Skeletal muscle satellite cell (primary cell): Measurements from ENCODE around the gene GRIA4. TPM values are rescaled to one million over a fixed set of nuclear protein-coding genes. Genes with fewer than 3 reads are reported as not detected.
A peak's percentile ranks its signal among the peaks of the same experiment; 100 is the strongest.

Experiments
- H3K27me3 ChIP-seq: 2 replicates; pipeline ENCODE4 v1.7.0; 2013; ENCODE audit warnings: low read length; ENCODE audit not compliant: control insufficient read depth, insufficient read depth
- H3K36me3 ChIP-seq: 2 replicates; pipeline ENCODE4 v1.7.0; 2013; ENCODE audit warnings: mild to moderate bottlenecking, control low read depth, low read length; ENCODE audit not compliant: insufficient read depth
- H3K4me1 ChIP-seq: 2 replicates; pipeline ENCODE4 v1.7.0; 2013; ENCODE audit warnings: low read length; ENCODE audit not compliant: control insufficient read depth, insufficient read depth
- H3K4me2 ChIP-seq: 2 replicates; pipeline ENCODE4 v1.7.0; 2013; ENCODE audit warnings: mild to moderate bottlenecking, low read length
- H3K4me3 ChIP-seq: 2 replicates; pipeline ENCODE4 v1.7.0; 2013; ENCODE audit warnings: low read length
- H3K9ac ChIP-seq: 2 replicates; pipeline ENCODE4 v1.7.0; 2013; ENCODE audit warnings: mild to moderate bottlenecking, low read depth, low read length, moderate library complexity
- H3K9me3 ChIP-seq: replicated peaks from 2 replicates; pipeline ENCODE4 v1.7.0; 2013; ENCODE audit warnings: mild to moderate bottlenecking, control low read depth, low read length
- total RNA-seq: library from RNA; depleted of rRNA; stranded (reverse); fragments of >200 nt; gene quantifications from 2 replicates; pipeline ENCODE4 v1.2.3, GENCODE V29; 2012; rRNA removed

Gene GRIA4
- under 0.01 TPM in 1 of 2 replicates, not detected in the other for total RNA-seq

DNA sequence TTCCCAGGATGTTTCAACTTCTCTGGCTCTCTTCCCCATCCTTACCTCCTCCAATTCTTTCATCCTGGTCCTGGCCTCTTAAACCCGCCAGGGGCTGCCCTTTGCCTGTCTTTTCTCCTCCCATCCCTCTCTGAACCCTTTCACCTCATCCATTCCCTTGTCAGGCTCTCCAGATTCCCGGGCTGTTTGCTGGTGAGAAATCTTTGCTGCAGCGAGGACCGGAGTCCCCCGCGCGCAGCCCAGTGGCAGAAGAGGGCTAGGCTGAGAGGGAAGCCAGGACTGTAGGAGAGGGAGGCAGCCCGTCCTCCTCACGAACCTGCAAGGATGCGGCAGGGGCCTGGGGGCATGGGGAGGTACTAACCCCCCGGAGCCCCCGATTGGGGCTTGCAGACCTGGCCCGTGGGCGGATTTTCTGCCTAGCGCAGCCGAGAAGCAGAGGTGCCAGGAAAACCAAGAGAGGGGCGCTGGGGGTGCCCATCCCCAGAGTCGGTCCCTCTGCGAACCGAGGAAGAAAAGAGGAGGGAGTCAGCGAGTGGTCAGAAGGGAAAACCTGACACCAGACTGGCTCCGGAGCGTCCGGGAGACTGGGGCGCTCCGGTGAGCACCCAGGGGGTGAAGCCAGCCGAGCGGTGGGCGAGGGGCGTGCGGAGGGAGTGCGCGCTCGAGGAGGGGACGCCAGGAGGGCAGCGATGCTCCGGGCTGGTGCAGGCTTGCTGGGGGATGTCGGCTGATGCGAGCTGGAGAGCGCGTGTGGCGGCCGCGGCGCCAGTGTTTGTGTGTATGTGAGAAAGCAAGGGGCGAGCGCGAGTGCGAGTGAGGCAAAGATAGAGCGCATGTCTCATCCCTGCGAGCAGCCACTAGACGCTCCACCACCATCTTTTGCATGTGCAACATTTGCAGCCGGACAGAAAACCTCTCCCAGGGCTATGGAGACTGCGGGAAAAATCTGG, at the start of gene GRIA4:
Gene GRIA4 (plus strand): TSS at position 242 of the 950 bp plus-strand sequence. CDS start 925 bp downstream, outside the sequence.
- Histone ChIP-seq H3K9ac (peak within 1 kb of the TSS; percentile 27), H3K4me3 (peak within 1 kb of the TSS; percentile 63)

DNA sequence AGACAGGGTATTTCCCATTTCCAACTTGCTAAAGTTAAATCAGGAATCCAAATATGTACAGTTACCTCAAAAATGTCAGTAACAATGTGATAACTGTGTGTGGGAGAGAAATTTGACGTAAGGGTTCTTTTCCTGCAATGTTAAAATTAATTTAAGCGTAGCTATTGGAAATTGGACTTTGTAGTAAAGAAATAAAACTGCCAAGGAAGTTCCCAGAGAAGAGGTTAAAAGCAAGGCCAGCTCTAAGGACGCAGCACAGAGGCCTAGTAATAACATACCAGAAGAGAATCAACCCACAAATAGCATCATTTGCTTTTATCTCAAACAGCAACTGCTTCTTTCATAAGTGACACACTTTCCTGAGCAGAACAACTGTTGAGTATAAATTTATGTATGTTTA, 36.8 kb upstream of the GRIA4 start:
- Histone ChIP-seq H3K9me3 (no peaks in the 10 kb centered on the region), H3K36me3 (no peaks in the 10 kb centered on the region), H3K4me1 (no peaks in the 10 kb centered on the region), H3K4me3 (no peak overlapping the region), H3K27me3 (no peaks in the 10 kb centered on the region), H3K9ac (no peak overlapping the region), H3K4me2 (no peak overlapping the region)

More for the DNA sequence above, at the start of gene GRIA4:
- Histone ChIP-seq H3K4me2 (peak within 1 kb of the TSS; percentile 86), H3K9me3 (no peaks in the 10 kb centered on the region), H3K36me3 (no peaks in the 10 kb centered on the region), H3K27me3 (peaks cover 39% of the 10 kb centered on the region), H3K4me1 (peaks cover 13% of the 10 kb centered on the region)

DNA sequence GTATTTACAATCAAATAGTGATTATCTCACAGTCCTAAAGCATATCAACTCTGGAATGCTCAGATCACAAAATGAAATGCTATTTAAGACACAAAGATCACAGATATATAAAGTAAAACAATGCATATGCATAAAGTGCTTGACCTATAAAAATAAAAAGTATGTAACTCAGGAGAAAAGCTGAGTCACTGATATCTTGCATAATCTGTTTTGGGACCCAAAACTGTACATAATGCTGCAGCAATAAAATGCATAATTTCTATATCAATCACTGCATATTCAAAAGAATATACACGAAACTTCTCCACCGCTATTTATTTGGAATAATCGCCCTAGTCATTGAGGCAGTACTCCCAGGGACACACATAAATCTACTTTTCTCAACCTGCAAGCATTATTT, 34.9 kb upstream of the GRIA4 start:
- Histone ChIP-seq H3K4me1 (no peaks in the 10 kb centered on the region), H3K9ac (no peak overlapping the region), H3K36me3 (no peaks in the 10 kb centered on the region), H3K27me3 (no peaks in the 10 kb centered on the region), H3K4me3 (no peak overlapping the region), H3K4me2 (no peak overlapping the region), H3K9me3 (no peaks in the 10 kb centered on the region)

DNA sequence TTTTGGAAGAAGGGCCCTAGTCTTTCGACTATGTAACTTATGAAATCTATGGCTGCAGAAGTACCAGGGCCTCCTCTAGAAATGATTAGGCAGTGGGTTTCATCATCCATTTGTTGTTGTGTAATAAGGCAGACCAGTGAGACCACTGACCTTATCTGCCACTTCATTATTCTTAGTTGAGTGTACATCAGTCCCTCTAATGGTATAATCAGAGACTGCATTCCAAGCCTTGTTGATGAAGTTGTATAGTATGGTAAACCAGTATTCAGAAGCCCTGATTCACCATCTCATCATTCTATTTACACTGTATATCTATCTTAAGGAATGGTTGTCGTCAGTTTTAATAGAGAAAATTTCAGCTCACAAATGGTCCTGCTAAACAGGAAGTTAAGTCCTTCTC, 32.2 kb upstream of the GRIA4 start:
- Histone ChIP-seq H3K27me3 (no peaks in the 10 kb centered on the region), H3K36me3 (no peaks in the 10 kb centered on the region), H3K4me3 (no peak overlapping the region), H3K9ac (no peak overlapping the region), H3K4me2 (no peak overlapping the region), H3K9me3 (no peaks in the 10 kb centered on the region), H3K4me1 (no peaks in the 10 kb centered on the region)

DNA sequence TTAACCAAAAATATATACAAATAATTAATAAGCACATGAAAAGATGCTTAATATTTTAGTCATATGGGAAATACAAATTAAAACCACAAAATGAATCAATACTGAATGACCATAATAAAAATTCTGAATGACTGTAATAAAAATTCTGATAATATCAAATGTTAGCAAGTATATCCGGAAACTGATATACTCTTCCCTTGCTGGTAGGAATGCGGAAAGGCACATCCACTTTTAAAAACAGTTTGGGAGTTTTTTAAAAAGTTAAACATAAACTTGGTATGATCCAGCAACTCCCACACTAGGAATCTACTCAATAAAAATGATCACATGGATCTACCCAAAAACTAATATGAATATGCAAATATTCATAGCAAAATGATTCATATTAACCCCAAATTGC, 30.8 kb upstream of the GRIA4 start:
- Histone ChIP-seq H3K36me3 (no peaks in the 10 kb centered on the region), H3K9ac (no peak overlapping the region), H3K4me1 (no peaks in the 10 kb centered on the region), H3K27me3 (no peaks in the 10 kb centered on the region), H3K4me2 (no peak overlapping the region), H3K4me3 (no peak overlapping the region), H3K9me3 (no peaks in the 10 kb centered on the region)

DNA sequence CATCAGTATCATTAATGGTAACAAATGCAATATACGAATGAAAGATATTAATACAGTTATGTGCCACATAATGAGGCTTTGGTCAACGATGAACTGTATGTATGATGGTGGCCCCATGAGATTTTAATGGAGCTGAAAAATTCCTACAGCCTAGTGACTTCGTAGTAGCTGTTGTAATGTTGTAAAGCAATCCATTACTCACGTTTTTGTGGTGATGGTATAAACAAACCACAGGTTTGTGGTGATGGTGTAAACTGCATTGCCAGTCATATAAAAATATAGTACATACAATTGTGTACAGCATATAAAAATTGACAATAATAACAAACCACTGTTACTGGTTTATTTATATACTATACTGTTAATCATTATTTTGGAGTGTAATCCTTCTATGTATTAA, 27.4 kb upstream of the GRIA4 start:
- Histone ChIP-seq H3K4me1 (no peaks in the 10 kb centered on the region), H3K4me2 (no peak overlapping the region), H3K36me3 (no peaks in the 10 kb centered on the region), H3K4me3 (no peak overlapping the region), H3K9ac (no peak overlapping the region), H3K9me3 (no peaks in the 10 kb centered on the region), H3K27me3 (no peaks in the 10 kb centered on the region)

DNA sequence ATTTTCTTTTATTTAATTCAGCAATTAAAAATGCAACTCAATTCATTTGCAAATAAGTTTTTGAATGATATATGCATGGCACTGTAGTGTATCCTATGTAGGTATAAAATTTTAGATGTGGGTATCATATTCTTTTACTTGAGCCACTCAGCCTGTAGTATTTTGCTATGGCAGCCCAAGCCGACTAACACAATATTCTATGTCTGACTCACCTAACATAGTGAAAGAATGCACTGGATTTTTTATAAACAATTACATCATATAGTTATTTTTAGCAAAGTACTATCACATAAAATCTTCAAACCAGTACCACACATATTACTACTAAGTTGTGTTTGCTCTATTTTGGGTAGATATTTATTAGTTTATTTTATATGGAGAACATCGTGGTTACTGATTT, 21.9 kb upstream of the GRIA4 start:
- H3K27me3 ChIP-seq = no peaks in the 10 kb centered on the region
- H3K36me3 ChIP-seq = no peaks in the 10 kb centered on the region
- peak overlapping the region; percentile 6 for H3K9ac ChIP-seq
- H3K9me3 ChIP-seq = no peaks in the 10 kb centered on the region
- H3K4me2 ChIP-seq = no peak overlapping the region
- H3K4me3 ChIP-seq = no peak overlapping the region
- peaks cover 5% of the 10 kb centered on the region for H3K4me1 ChIP-seq

DNA sequence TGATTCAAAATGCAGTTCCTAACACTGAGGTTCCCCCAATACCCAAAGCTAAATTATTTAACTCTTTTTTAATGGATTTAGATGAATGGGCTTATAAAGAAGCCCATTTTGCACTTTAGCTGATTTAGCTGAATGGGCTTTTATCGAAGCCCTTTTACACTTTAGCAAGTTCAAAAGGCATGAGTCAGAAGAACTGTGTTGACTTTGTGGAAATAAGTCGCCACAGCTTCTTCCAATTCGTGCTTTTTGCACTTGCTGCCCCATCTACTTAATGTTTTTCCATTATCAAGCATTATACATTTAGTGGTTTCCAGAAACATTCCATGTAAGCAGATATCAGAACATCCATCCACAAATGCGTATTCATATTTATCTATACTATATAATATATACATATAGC, 20.5 kb upstream of the GRIA4 start:
- no peak overlapping the region for H3K9ac ChIP-seq
- H3K36me3 ChIP-seq = no peaks in the 10 kb centered on the region
- no peak overlapping the region for H3K4me2 ChIP-seq
- H3K4me1 ChIP-seq = peaks cover 5% of the 10 kb centered on the region
- no peaks in the 10 kb centered on the region for H3K9me3 ChIP-seq
- no peaks in the 10 kb centered on the region for H3K27me3 ChIP-seq
- H3K4me3 ChIP-seq = no peak overlapping the region

DNA sequence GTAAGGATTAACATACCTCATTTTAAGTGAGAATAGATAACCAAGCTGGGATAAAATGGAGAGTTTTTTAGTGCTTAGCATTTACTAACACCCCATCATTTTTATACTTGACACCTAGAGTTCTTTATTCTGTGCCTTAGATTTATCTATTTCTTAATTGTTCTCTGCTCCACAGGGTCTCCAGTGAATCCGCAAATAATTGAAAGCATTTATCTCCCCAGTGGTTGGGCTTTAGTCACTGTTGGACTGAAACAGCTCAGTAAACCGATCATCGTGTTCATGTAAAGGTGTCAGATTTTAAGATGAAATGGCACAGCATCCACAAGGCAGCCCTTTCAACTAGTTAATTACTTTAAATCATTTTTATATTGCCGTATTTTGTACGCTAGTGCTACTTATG, 17.8 kb upstream of the GRIA4 start:
- no peak overlapping the region for H3K9ac ChIP-seq
- H3K36me3 ChIP-seq = no peaks in the 10 kb centered on the region
- peaks cover 5% of the 10 kb centered on the region for H3K4me1 ChIP-seq
- H3K4me3 ChIP-seq = no peak overlapping the region
- H3K9me3 ChIP-seq = no peaks in the 10 kb centered on the region
- H3K27me3 ChIP-seq = no peaks in the 10 kb centered on the region
- no peak overlapping the region for H3K4me2 ChIP-seq

DNA sequence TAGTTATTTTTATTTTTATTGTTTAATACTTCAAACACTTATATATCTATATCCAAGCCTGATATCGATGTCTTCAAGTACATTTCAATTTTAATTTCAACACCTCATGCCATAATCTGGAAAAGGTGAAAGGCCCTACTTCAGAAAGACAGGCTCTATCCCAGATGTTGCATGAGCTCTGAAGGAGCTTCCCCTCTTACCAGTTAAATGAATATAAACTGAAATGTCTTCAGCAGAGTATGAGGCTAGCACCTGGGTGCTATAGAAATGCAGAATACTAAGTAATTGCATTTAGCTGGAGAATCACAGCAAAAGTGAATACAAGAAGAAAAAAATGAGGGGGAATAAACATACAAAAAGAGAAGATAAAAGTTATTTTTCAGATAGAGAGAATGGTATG, 11.5 kb upstream of the GRIA4 start:
- Histone ChIP-seq H3K36me3 (no peaks in the 10 kb centered on the region), H3K4me3 (no peak overlapping the region), H3K27me3 (no peaks in the 10 kb centered on the region), H3K4me2 (no peak overlapping the region), H3K9me3 (no peaks in the 10 kb centered on the region), H3K4me1 (no peaks in the 10 kb centered on the region), H3K9ac (no peak overlapping the region)

DNA sequence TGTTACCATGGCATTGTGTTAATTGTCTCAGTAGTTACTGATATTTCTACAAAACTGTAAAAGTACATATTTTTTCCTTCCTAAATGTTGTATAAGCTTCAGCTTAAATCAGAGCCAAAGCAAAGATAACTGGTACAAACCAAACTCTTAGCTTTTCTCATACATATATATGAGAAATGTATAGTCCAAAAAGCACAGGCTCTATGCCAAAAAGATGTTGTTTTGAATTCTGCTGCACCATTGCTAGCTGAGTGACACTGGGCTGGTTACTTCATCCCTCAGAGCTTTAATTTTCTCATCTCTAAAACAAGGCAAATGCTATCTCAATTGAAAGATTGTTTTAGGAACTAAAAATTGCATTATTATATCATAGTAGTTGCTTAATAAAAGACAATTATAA, 6.7 kb upstream of the GRIA4 start:
- no peak overlapping the region for H3K4me3 ChIP-seq
- H3K9ac ChIP-seq = no peak overlapping the region
- H3K4me2 ChIP-seq = no peak overlapping the region
- no peaks in the 10 kb centered on the region for H3K27me3 ChIP-seq
- no peaks in the 10 kb centered on the region for H3K36me3 ChIP-seq
- no peaks in the 10 kb centered on the region for H3K9me3 ChIP-seq
- H3K4me1 ChIP-seq = no peaks in the 10 kb centered on the region

DNA sequence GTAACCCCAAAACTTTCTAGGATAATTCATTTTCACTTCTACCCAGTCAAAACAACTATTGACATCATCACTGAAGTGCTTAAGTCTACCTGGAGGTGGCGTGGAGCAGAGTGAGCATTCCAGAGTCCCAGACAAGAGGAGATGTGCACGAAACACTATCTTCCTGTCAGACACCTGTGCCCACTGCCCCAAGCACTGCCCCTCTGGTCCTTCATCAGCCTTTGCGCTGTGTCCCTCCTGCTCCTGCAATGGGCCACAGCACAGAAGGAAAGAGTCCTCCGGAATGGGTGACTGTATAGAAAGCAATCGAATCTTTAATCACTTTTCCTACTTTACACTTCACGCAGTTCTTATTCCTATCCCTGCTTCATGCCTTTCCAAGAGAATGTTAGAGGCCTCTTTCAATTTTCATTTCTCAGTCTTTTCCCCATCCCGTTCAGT, 512 bp upstream of the GRIA4 start:
- Histone ChIP-seq H3K4me3 (peak overlapping the region; percentile 63), H3K27me3 (peaks cover 39% of the 10 kb centered on the region)

More for the DNA sequence above, 512 bp upstream of the GRIA4 start:
- peak overlapping the region; percentile 86 for H3K4me2 ChIP-seq
- peaks cover 13% of the 10 kb centered on the region for H3K4me1 ChIP-seq
- no peak overlapping the region for H3K9ac ChIP-seq
- H3K9me3 ChIP-seq = no peaks in the 10 kb centered on the region
- no peaks in the 10 kb centered on the region for H3K36me3 ChIP-seq
